ENCODE results near the gene RBM24.

RBM24 gene

DNA sequence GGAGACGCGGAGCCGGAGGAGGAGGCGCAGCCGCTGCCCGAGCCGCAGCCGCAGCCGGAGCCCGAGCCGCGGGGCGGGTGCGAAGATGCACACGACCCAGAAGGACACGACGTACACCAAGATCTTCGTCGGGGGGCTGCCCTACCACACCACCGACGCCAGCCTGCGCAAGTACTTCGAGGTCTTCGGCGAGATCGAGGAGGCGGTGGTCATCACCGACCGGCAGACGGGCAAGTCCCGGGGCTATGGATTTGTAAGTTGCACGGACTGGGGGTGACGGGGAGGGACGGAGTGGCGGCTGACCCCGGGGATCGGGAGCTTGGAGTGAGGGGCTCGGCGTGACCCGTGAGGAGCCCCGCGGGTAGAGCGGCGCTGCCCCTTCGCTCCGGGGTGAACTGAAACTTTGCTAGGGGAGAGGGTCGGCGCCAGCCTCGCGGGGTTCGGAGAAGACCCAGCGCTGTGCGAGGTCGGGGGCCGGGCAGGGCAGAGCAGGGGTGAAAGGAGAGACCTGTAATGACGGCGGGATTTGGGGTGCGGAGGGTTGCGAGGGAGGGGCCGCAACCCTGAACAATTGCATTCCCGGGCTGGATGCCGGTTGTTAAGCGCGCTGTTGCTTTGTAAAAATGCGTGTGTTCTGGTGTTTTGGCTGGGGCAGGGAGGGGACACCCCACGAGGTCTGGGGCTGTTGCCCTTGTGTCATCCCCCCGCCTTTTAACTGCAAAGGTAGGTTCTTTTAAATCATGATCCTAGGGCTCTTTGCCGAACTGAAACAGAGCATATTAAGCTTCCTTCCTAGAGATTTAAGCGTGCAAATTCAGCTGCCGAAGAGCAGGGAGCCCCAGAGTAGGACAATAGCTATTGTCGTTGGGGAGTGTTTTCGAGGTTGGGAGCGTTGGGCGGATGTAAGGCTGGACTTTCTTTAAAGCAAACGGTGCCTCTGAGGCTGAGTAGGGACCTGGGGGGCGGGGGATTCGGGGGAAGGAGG lies 628 bp downstream of the RBM24 start:
- H3K4me1 ChIP-seq (ENCODE audit: insufficient read depth, poor library complexity, severe bottlenecking): peaks cover 19% of the 10 kb centered on the region
- H3K9me3 ChIP-seq (ENCODE audit: severe bottlenecking): no peaks in the 10 kb centered on the region
- H3K27ac ChIP-seq (ENCODE audit: poor library complexity, severe bottlenecking): no peak overlapping the region
- TF ChIP-seq, protein P1, sequence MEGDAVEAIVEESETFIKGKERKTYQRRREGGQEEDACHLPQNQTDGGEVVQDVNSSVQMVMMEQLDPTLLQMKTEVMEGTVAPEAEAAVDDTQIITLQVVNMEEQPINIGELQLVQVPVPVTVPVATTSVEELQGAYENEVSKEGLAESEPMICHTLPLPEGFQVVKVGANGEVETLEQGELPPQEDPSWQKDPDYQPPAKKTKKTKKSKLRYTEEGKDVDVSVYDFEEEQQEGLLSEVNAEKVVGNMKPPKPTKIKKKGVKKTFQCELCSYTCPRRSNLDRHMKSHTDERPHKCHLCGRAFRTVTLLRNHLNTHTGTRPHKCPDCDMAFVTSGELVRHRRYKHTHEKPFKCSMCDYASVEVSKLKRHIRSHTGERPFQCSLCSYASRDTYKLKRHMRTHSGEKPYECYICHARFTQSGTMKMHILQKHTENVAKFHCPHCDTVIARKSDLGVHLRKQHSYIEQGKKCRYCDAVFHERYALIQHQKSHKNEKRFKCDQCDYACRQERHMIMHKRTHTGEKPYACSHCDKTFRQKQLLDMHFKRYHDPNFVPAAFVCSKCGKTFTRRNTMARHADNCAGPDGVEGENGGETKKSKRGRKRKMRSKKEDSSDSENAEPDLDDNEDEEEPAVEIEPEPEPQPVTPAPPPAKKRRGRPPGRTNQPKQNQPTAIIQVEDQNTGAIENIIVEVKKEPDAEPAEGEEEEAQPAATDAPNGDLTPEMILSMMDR (IDR thresholded peaks at IDR 0.05; ENCODE audit: poor library complexity, severe bottlenecking): peak; percentile 35
- peak overlapping the region; percentile 50 for H3K4me3 ChIP-seq (ENCODE audit: severe bottlenecking)
- no peaks in the 10 kb centered on the region for H3K27me3 ChIP-seq (ENCODE audit: insufficient read depth, poor library complexity, severe bottlenecking)
- DNase-seq (ENCODE audit: low spot score) (no peak), ATAC-seq (ENCODE audit: low read depth) (peak; percentile 20)
- no peaks in the 10 kb centered on the region for H3K36me3 ChIP-seq (ENCODE audit: low read depth)

DNA sequence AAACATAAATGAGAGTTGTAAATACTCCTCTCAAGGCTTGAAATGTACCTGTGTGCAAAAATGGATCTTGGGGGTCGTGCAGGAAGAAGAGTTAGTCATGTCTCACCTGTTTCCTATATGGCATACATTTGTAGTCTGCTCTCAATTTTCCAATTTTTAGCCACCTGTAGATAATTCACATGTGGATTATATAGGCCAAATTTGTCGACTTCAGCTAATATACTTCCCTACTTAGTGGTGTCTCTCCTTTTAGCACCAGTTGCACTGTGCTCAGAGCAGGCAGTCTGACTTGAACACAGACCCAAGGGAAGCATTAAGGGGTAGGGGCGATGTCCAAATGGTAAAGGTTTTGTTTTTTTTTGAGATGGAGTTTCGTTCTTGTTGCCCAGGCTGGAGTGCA lies 1.9 kb downstream of the RBM24 start:
- H3K4me3 ChIP-seq (ENCODE audit: severe bottlenecking): no peak overlapping the region
- no peak for DNase-seq (ENCODE audit: low spot score)
- ATAC-seq (ENCODE audit: low read depth): no peak
- no peaks in the 10 kb centered on the region for H3K9me3 ChIP-seq (ENCODE audit: severe bottlenecking)
- H3K36me3 ChIP-seq (ENCODE audit: low read depth): no peaks in the 10 kb centered on the region
- H3K27ac ChIP-seq (ENCODE audit: poor library complexity, severe bottlenecking): no peak overlapping the region
- TF ChIP-seq, protein P1 (IDR thresholded peaks at IDR 0.05; ENCODE audit: poor library complexity, severe bottlenecking): no peak
- H3K27me3 ChIP-seq (ENCODE audit: insufficient read depth, poor library complexity, severe bottlenecking): no peaks in the 10 kb centered on the region
- peaks cover 14% of the 10 kb centered on the region for H3K4me1 ChIP-seq (ENCODE audit: insufficient read depth, poor library complexity, severe bottlenecking)

DNA sequence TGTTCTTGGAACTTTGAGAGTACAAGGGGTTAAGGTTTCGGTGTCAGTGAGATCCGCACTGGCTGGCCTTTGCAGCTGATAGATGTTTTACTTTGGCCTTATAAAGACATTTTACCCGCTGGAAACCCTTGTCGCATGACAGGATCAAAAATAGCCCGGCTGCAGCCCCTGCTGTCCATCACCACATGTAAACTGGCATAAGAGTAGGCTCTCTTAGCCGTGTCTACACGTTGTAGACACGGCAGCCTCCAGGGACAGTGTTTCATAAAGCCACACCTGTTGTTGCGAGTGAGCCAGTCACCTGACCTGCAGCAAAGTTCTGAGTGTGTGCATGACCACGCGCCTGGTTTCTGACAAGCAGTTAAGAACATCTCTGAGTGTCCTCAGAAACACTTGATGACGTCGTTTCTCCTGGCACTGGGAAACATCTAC lies 8.5 kb downstream of the RBM24 start:
- ATAC-seq (ENCODE audit: low read depth): no peak
- DNase-seq (ENCODE audit: low spot score): no peak
- H3K4me1 ChIP-seq (ENCODE audit: insufficient read depth, poor library complexity, severe bottlenecking): no peaks in the 10 kb centered on the region
- TF ChIP-seq, protein P1 (IDR thresholded peaks at IDR 0.05; ENCODE audit: poor library complexity, severe bottlenecking): no peak
- no peak overlapping the region for H3K27ac ChIP-seq (ENCODE audit: poor library complexity, severe bottlenecking)
- no peaks in the 10 kb centered on the region for H3K36me3 ChIP-seq (ENCODE audit: low read depth)
- H3K4me3 ChIP-seq (ENCODE audit: severe bottlenecking): no peak overlapping the region
- no peaks in the 10 kb centered on the region for H3K9me3 ChIP-seq (ENCODE audit: severe bottlenecking)
- H3K27me3 ChIP-seq (ENCODE audit: insufficient read depth, poor library complexity, severe bottlenecking): no peaks in the 10 kb centered on the region

DNA sequence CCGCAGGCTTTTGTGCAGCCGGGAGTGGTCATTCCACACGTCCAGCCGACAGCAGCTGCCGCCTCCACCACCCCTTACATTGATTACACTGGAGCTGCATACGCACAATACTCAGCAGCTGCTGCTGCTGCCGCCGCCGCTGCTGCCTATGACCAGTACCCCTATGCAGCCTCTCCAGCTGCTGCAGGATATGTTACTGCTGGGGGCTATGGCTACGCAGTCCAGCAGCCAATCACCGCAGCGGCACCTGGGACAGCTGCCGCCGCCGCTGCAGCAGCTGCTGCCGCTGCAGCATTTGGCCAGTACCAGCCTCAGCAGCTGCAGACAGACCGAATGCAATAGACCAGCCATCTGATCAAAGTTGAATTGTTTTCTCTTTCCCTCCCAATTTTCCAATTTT lies 10.6 kb downstream of the RBM24 start:
- DNase-seq (ENCODE audit: low spot score) (no peak), ATAC-seq (ENCODE audit: low read depth) (no peak)
- no peaks in the 10 kb centered on the region for H3K36me3 ChIP-seq (ENCODE audit: low read depth)
- no peak overlapping the region for H3K4me3 ChIP-seq (ENCODE audit: severe bottlenecking)
- TF ChIP-seq, protein P1 (IDR thresholded peaks at IDR 0.05; ENCODE audit: poor library complexity, severe bottlenecking): no peak
- no peaks in the 10 kb centered on the region for H3K27me3 ChIP-seq (ENCODE audit: insufficient read depth, poor library complexity, severe bottlenecking)
- no peak overlapping the region for H3K27ac ChIP-seq (ENCODE audit: poor library complexity, severe bottlenecking)
- no peaks in the 10 kb centered on the region for H3K4me1 ChIP-seq (ENCODE audit: insufficient read depth, poor library complexity, severe bottlenecking)
- no peaks in the 10 kb centered on the region for H3K9me3 ChIP-seq (ENCODE audit: severe bottlenecking)
